K562 (cell line): Measurements from ENCODE around the gene MAGIX. TPM values are rescaled to one million over a fixed set of nuclear protein-coding genes. Genes with fewer than 3 reads are reported as not detected.

Source experiments
- ATAC-seq: fragments of 200-7000 bp; cut with Tn5 transposase; 3 replicates; pipeline ENCODE4 v1.9.1; 2020; ENCODE audit warnings: moderate library complexity
- BruUV-seq: library from RNA; stranded (reverse); fragments of 400-500 nt; replicated peaks from 2 replicates; lab custom pipeline; 2021; lab: Mats Ljungman, UMichigan
- CTCF ChIA-PET: fragments of 300-600 bp; formaldehyde crosslinking; extraction: SDS; loops from one replicate; lab custom pipeline; 2021; ENCODE audit warnings: low intra/inter-chr PET ratio; lab: Yijun Ruan, JAX
- POLR2A ChIA-PET: fragments of 300-600, 350-650 bp; sonication (Branson Sonifier 250); formaldehyde crosslinking; extraction: SDS; loops from one replicate; lab custom pipeline; 2021; ENCODE audit warnings: antibody characterized with exemption, inconsistent platforms; lab: Yijun Ruan, JAX
- DNase-seq, 4 experiments: peaks; one replicate each; pipeline versions ENCODE4 v3.0.0 to v3.0.0-alpha.2; 2011 to 2018; ENCODE audit warnings: low spot score in 3 of 4, mixed read lengths in 3 of 4; ENCODE audit errors: extremely low read depth in 1 of 4
- FAIRE-seq: peaks from 2 replicates; lab custom pipeline; 2011; peaks lifted over from hg19 to GRCh38; lab: Jason Lieb, UNC
- H2AFZ ChIP-seq: 2 replicates; pipeline ENCODE4 v1.6.0; 2011; ENCODE audit warnings: low read depth, low read length, control low read depth, inconsistent platforms
- H3K27ac ChIP-seq: fragments of 200-600 bp; 3 replicates; pipeline ENCODE4 v1.8.0; 2011; ENCODE audit warnings: low read depth, mild to moderate bottlenecking, control low read depth, inconsistent platforms, low read length, moderate library complexity, mixed read lengths; ENCODE audit errors: extremely low read depth
- H3K27me3 ChIP-seq, 2 experiments: fragments of 300-600 bp in 1 of 2; 2 replicates in 1 of 2; 3 replicates in 1 of 2; pipeline versions ENCODE4 v1.6.0 to v1.8.0; 2011; ENCODE audit warnings: inconsistent platforms in 2 of 2, low read length in 2 of 2, mild to moderate bottlenecking in 1 of 2, mixed read lengths in 1 of 2, moderate library complexity in 1 of 2; ENCODE audit not compliant: control insufficient read depth in 2 of 2, insufficient read depth in 2 of 2
- H3K36me3 ChIP-seq: fragments of 300-600 bp; 3 replicates; pipeline ENCODE4 v1.8.0; 2011; ENCODE audit warnings: mild to moderate bottlenecking, low read length, inconsistent platforms; ENCODE audit not compliant: control insufficient read depth, insufficient read depth
- H3K4me1 ChIP-seq, 2 experiments: fragments of 200-600 bp in 1 of 2; replicated peaks in 1 of 2; 2 replicates in 1 of 2; 3 replicates in 1 of 2; pipeline versions ENCODE4 v1.5.1 to v1.8.0; 2011; ENCODE audit warnings: inconsistent platforms in 2 of 2, low read length in 2 of 2, mild to moderate bottlenecking in 1 of 2, mixed read lengths in 1 of 2, moderate library complexity in 1 of 2; ENCODE audit not compliant: control insufficient read depth in 2 of 2, insufficient read depth in 2 of 2
- H3K4me2 ChIP-seq: 2 replicates; pipeline ENCODE4 v1.6.1; 2011; ENCODE audit warnings: low read length, control low read depth, inconsistent platforms, mixed read lengths; ENCODE audit not compliant: insufficient read depth
- H3K4me3 ChIP-seq: fragments of 200-600 bp; sonication (generic), shearing (Covaris generic); 2 replicates; pipeline ENCODE4 v1.5.1; 2016; ENCODE audit warnings: control low read depth, inconsistent platforms
- H3K79me2 ChIP-seq: fragments of 200-600 bp; 3 replicates; pipeline ENCODE4 v1.8.0; 2011; ENCODE audit warnings: low read length, inconsistent platforms; ENCODE audit not compliant: control insufficient read depth, insufficient read depth
- H3K9ac ChIP-seq, 2 experiments: 2 replicates each; pipeline versions ENCODE4 v1.6.0 to v1.6.1; 2011; ENCODE audit warnings: low read depth in 2 of 2, low read length in 2 of 2, control low read depth in 1 of 2, inconsistent platforms in 1 of 2, mild to moderate bottlenecking in 1 of 2, mixed read lengths in 1 of 2; ENCODE audit not compliant: insufficient read depth in 1 of 2
- H3K9me1 ChIP-seq: one replicate; pipeline ENCODE4 v1.6.0; 2011; ENCODE audit warnings: inconsistent platforms, mild to moderate bottlenecking, low read length, moderate library complexity; ENCODE audit not compliant: control insufficient read depth, insufficient read depth
- H3K9me3 ChIP-seq: replicated peaks from 2 replicates; pipeline ENCODE4 v1.5.1; 2011; ENCODE audit warnings: low read depth, low read length, inconsistent platforms; ENCODE audit not compliant: control insufficient read depth, insufficient read depth
- H4K20me1 ChIP-seq: replicated peaks from 2 replicates; pipeline ENCODE4 v1.6.1; 2011; ENCODE audit warnings: low read length, inconsistent platforms, mixed read lengths; ENCODE audit not compliant: control insufficient read depth, insufficient read depth
- BRF1 ChIP-seq: IDR thresholded peaks from 3 replicates; pipeline ENCODE4 v1.6.1; 2011; ENCODE audit warnings: borderline replicate concordance, mild to moderate bottlenecking; ENCODE audit not compliant: insufficient read length; ENCODE audit errors: extremely low read depth
- FOXA3 ChIP-seq, 2 experiments: fragments of 450-650 bp in 1 of 2; sonication (generic) in 1 of 2; formaldehyde crosslinking; IDR thresholded peaks in 1 of 2; conservative IDR thresholded peaks in 1 of 2; 2 replicates each; pipeline versions ENCODE4 v1.4.0 to v1.8.0; 2020 to 2022; ENCODE audit warnings: mild to moderate bottlenecking in 2 of 2, missing genetic modification reagents in 1 of 2
- HMG20B ChIP-seq: fragments of 250-450 bp; sonication (Bioruptor Pico); IDR thresholded peaks from 2 replicates; pipeline ENCODE4 v1.5.0; 2021; ENCODE audit warnings: mild to moderate bottlenecking
- MTA2 ChIP-seq: fragments of 450-650 bp; IDR thresholded peaks from 2 replicates; pipeline ENCODE4 v1.6.1; 2016; ENCODE audit warnings: low read depth
- MXI1 ChIP-seq: IDR thresholded peaks from 2 replicates; pipeline ENCODE4 v1.6.1; 2011; ENCODE audit warnings: low read depth, mild to moderate bottlenecking, improper control_type of control experiment, low read length
- MYC ChIP-seq, 2 experiments: fragments of 250-450 bp in 1 of 2; sonication (Bioruptor Pico) in 1 of 2; IDR thresholded peaks; 2 replicates each; pipeline versions ENCODE4 v1.5.1 to v1.6.1; 2012 to 2021; ENCODE audit warnings: low read depth in 2 of 2, borderline replicate concordance in 1 of 2, improper control_type of control experiment in 1 of 2, low read length in 1 of 2, mild to moderate bottlenecking in 1 of 2, moderate library complexity in 1 of 2
- NCOA6 ChIP-seq: fragments of 450-650 bp; IDR thresholded peaks from 2 replicates; pipeline ENCODE4 v1.6.1; 2017; ENCODE audit warnings: mild to moderate bottlenecking
- RBM34 ChIP-seq: fragments of 200-400 bp; formaldehyde crosslinking; IDR thresholded peaks from 2 replicates; pipeline ENCODE4 v1.6.1; 2018; ENCODE audit warnings: low read length, borderline replicate concordance; ENCODE audit not compliant: insufficient read depth
- SAP30 ChIP-seq: fragments of 200-600 bp; sonication (generic); IDR thresholded peaks from 2 replicates; pipeline ENCODE4 v1.6.1; 2012; ENCODE audit warnings: borderline replicate concordance, low read depth, mild to moderate bottlenecking, moderate library complexity, low read length, control low read depth, inconsistent platforms; ENCODE audit not compliant: insufficient read depth, poor library complexity, severe bottlenecking
- TSC22D4 ChIP-seq: fragments of 450-650 bp; IDR thresholded peaks from 2 replicates; pipeline ENCODE4 v1.6.1; 2016; ENCODE audit warnings: missing genetic modification characterization, missing biosample characterization, control low read depth
- XRCC5 ChIP-seq: fragments of 200-400 bp; formaldehyde crosslinking; IDR thresholded peaks from 2 replicates; pipeline ENCODE4 v1.6.1; 2017; ENCODE audit warnings: low read depth, mild to moderate bottlenecking, low read length
- ZBTB7A ChIP-seq: IDR thresholded peaks from 2 replicates; pipeline ENCODE4 v1.6.1; 2011; ENCODE audit warnings: low read depth, mild to moderate bottlenecking, low read length, moderate library complexity, borderline replicate concordance; ENCODE audit not compliant: control insufficient read depth
- ZC3H11A ChIP-seq: IDR thresholded peaks from 2 replicates; pipeline ENCODE4 v1.6.1; 2012; ENCODE audit warnings: low read depth, low read length, improper control_type of control experiment
- ZFP36 ChIP-seq: fragments of 150-350 bp; IDR thresholded peaks from 2 replicates; pipeline ENCODE4 v1.6.1; 2018; ENCODE audit warnings: low read length, low read depth; ENCODE audit not compliant: partially characterized antibody
- ZNF217 ChIP-seq: sonication (generic); formaldehyde crosslinking; IDR thresholded peaks from 2 replicates; pipeline ENCODE4 v1.8.0; 2022; ENCODE audit warnings: mild to moderate bottlenecking, missing genetic modification reagents
- WGBS: fragments of 100-300 bp; shearing (Covaris generic); methylation state at CpG from one replicate; pipeline ENCODE4 v1.1.6; 2016; ENCODE audit warnings: low coverage, mixed read lengths; ENCODE audit not compliant: insufficient coverage; ENCODE audit errors: missing lambda C conversion rate; 5-methylcytosine and 5-hydroxymethylcytosine counted together
- in situ Hi-C: fragments of 300-500 bp; cut with MboI; formaldehyde crosslinking; loops from 4 replicates; pipeline ENCODE4 v1.15.0; 2018; ENCODE audit warnings: inconsistent platforms, mixed read lengths
- intact Hi-C: fragments of 100-400 bp; cut with micrococcal nuclease; formaldehyde crosslinking; loops from 2 replicates; pipeline ENCODE4 v1.14.2; 2022
- polyA plus RNA-seq, 8 experiments: library from polyadenylated mRNA; depleted of rRNA in 4 of 8; stranded (reverse) in 5 of 8; unstranded in 3 of 8; fragments of >200 nt; fragmentation: Nextera tagmentation in 2 of 8; fragmentation: Illumina TruSeq in 1 of 8; extraction: Ambion mirVana in 2 of 8; extraction: Trizol in 1 of 8; gene quantifications; 2 replicates each; pipeline versions ENCODE4 v1.2.1 to v1.2.3, GENCODE V29; 2011 to 2014; ENCODE audit warnings: inconsistent platforms in 1 of 8, missing spikeins in 1 of 8
- total RNA-seq, 7 experiments: library from RNA; depleted of rRNA in 6 of 7; stranded (reverse); fragments of >200 nt in 6 of 7; fragmentation: Illumina TruSeq in 2 of 7; extraction: Trizol in 2 of 7; gene quantifications; 2 replicates each; pipeline versions ENCODE4 v1.2.1 to v1.2.3, GENCODE V29; 2011 to 2021; ENCODE audit warnings: low replicate concordance in 1 of 7
- TF ChIP-seq, protein P1 (sequence below): sonication (generic); formaldehyde crosslinking; IDR thresholded peaks from 2 replicates; pipeline ENCODE4 v1.8.0; 2023; ENCODE audit warnings: missing genetic modification reagents, mild to moderate bottlenecking, borderline replicate concordance

Gene MAGIX
- total and polyA plus RNA-seq, 9 of the 15 experiments (the other 6 are each of a cell fraction or from before 2014, with no cell fraction given) = 0.08 to 3.5 (median 0.47) TPM

DNA sequence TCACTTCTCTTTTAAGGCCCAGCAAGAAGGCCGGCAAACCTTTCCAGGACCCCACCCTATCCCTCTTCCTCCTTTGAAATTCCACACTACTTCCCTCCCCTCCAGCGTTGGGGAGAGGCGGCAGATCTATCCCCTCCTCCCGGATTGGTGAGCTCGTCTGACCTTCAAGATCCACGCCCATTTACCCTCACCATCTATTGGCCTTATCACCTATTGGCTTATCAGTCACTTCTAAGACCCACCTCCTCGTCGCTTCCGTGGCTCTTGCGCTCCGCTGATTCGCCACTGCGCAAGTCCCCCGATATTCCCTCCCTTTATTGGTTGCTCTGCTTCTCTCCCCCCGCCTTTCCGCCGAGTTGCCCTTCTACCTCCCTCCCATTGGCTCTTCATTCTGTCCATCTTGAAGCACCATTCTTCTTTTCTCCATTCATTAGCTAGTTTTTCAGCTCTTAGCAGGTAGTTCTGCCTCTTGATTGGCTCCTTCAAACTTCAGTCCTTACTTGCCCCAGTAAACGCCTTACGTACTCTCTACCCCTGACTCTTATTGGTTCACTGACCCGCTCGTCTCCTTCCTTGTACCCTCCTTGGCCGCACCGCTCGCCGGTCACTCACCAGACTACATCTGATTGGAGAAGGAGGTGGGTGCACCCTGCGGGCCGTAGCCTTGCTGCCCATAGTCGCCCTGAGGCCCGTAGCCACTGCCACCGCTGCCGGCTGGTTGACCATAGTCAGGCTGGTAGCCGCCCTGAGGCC is 28.4 kb downstream of the MAGIX start:
- WGBS = under 1% methylated on average over 19 of the region's 32 CpGs
- H3K79me2 ChIP-seq = peaks cover 19% of the 10 kb centered on the region; the same call in 2 of the 3 replicates
- in situ Hi-C loops (no loop called here), intact Hi-C loops (loop anchor here (2.0 to 5.0 kb wide), 2 partner anchors 44 to 92 kb away; no protein-coding TSS in a partner anchor)
- H3K4me2 ChIP-seq = peak overlapping the region; percentile 80
- POLR2A ChIA-PET = interaction anchor here (0.6 to 1.4 kb wide), 10 partner anchors 11 to 1704 kb away, joined by 3 to 7 read pairs (median 4); partner anchors contain the start of gene OTUD5
- no peaks in the 10 kb centered on the region for H3K36me3 ChIP-seq
- H3K27me3 ChIP-seq = no peaks in the 10 kb centered on the region
- H3K9ac ChIP-seq = peak overlapping the region; percentile 81 to 98
- no TSS peak for BruUV-seq
- FAIRE-seq (peak; percentile 100), DNase-seq (peak; percentile 84 to 98 (median 90)), ATAC-seq (peak; percentile 90)
- H3K9me1 ChIP-seq = no peaks in the 10 kb centered on the region
- H3K27ac ChIP-seq = peak overlapping the region; percentile 78
- H2AFZ ChIP-seq = peak overlapping the region; percentile 91
- peaks cover 41 to 48% of the 10 kb centered on the region in 2 experiments for H3K4me1 ChIP-seq
- peak overlapping the region; percentile 89 for H3K4me3 ChIP-seq
- no peaks in the 10 kb centered on the region for H3K9me3 ChIP-seq
- CTCF ChIA-PET = no interaction called here
- H4K20me1 ChIP-seq = no peaks in the 10 kb centered on the region
- TF ChIP-seq RBM34 (no peak), TSC22D4 (tag) (no peak), MXI1 (no peak), BRF1 (no peak), MYC (IDR thresholded peaks at IDR 0.05; ENCODE audit: low read depth, low read length) (no peak), MYC (CRISPR knock-in tag; IDR thresholded peaks at IDR 0.05; ENCODE audit: borderline replicate concordance, low read depth) (no peak), FOXA3 (CRISPR knock-in tag; conservative IDR thresholded peaks at IDR 0.05 in 1 of 2, IDR thresholded peaks at IDR 0.05 in 1 of 2) (no peak), ZNF217 (CRISPR knock-in tag) (no peak), ZBTB7A (no peak), NCOA6 (no peak), ZFP36 (no peak), SAP30 (no peak), XRCC5 (no peak), HMG20B (CRISPR knock-in tag) (no peak), MTA2 (no peak), ZC3H11A (no peak)
- TF ChIP-seq, protein P1, sequence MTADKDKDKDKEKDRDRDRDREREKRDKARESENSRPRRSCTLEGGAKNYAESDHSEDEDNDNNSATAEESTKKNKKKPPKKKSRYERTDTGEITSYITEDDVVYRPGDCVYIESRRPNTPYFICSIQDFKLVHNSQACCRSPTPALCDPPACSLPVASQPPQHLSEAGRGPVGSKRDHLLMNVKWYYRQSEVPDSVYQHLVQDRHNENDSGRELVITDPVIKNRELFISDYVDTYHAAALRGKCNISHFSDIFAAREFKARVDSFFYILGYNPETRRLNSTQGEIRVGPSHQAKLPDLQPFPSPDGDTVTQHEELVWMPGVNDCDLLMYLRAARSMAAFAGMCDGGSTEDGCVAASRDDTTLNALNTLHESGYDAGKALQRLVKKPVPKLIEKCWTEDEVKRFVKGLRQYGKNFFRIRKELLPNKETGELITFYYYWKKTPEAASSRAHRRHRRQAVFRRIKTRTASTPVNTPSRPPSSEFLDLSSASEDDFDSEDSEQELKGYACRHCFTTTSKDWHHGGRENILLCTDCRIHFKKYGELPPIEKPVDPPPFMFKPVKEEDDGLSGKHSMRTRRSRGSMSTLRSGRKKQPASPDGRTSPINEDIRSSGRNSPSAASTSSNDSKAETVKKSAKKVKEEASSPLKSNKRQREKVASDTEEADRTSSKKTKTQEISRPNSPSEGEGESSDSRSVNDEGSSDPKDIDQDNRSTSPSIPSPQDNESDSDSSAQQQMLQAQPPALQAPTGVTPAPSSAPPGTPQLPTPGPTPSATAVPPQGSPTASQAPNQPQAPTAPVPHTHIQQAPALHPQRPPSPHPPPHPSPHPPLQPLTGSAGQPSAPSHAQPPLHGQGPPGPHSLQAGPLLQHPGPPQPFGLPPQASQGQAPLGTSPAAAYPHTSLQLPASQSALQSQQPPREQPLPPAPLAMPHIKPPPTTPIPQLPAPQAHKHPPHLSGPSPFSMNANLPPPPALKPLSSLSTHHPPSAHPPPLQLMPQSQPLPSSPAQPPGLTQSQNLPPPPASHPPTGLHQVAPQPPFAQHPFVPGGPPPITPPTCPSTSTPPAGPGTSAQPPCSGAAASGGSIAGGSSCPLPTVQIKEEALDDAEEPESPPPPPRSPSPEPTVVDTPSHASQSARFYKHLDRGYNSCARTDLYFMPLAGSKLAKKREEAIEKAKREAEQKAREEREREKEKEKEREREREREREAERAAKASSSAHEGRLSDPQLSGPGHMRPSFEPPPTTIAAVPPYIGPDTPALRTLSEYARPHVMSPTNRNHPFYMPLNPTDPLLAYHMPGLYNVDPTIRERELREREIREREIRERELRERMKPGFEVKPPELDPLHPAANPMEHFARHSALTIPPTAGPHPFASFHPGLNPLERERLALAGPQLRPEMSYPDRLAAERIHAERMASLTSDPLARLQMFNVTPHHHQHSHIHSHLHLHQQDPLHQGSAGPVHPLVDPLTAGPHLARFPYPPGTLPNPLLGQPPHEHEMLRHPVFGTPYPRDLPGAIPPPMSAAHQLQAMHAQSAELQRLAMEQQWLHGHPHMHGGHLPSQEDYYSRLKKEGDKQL (CRISPR knock-in tag) = no peak
